C4-2B (cell line): ENCODE data around the gene SFMBT2.
A peak's percentile ranks its signal among the peaks of the same experiment; 100 is the strongest.

Experiments used
- H3K27ac ChIP-seq: fragments of 450-650 bp; 2 replicates; pipeline ENCODE4 v1.5.1; 2017
- CTCF ChIP-seq: fragments of 450-650 bp; conservative IDR thresholded peaks from 2 replicates; pipeline ENCODE4 v1.5.1; 2017; ENCODE audit warnings: mild to moderate bottlenecking
- ZFX ChIP-seq: fragments of 450-650 bp; IDR thresholded peaks from 2 replicates; pipeline ENCODE4 v1.6.1; 2017

Gene SFMBT2

GRCh38 chr10:7410862-7411670 is at the start of gene SFMBT2:
Gene SFMBT2, minus strand, starts transcription at chr10:7411034. Its CDS starts 29,136 bp downstream, at chr10:7381898.
- H3K27ac ChIP-seq, result peak within 1 kb of the TSS; percentile 9; the same call in 1 of the 2 replicates
- TF ChIP-seq ZFX (no peak), CTCF (no peak; the same call in 1 of the 2 replicates)

- no peak for TF ChIP-seq CTCF
- TF ChIP-seq ZFX, result no peak
- no peak overlapping the region for H3K27ac ChIP-seq
Measured at GRCh38 chr10:7460006-7460405, 49.2 kb upstream of the SFMBT2 start.

- TF ChIP-seq CTCF, result no peak
- TF ChIP-seq ZFX, result no peak
- H3K27ac ChIP-seq, result no peak overlapping the region
Measured at GRCh38 chr10:7458556-7458955, 47.7 kb upstream of the SFMBT2 start.

DNA sequence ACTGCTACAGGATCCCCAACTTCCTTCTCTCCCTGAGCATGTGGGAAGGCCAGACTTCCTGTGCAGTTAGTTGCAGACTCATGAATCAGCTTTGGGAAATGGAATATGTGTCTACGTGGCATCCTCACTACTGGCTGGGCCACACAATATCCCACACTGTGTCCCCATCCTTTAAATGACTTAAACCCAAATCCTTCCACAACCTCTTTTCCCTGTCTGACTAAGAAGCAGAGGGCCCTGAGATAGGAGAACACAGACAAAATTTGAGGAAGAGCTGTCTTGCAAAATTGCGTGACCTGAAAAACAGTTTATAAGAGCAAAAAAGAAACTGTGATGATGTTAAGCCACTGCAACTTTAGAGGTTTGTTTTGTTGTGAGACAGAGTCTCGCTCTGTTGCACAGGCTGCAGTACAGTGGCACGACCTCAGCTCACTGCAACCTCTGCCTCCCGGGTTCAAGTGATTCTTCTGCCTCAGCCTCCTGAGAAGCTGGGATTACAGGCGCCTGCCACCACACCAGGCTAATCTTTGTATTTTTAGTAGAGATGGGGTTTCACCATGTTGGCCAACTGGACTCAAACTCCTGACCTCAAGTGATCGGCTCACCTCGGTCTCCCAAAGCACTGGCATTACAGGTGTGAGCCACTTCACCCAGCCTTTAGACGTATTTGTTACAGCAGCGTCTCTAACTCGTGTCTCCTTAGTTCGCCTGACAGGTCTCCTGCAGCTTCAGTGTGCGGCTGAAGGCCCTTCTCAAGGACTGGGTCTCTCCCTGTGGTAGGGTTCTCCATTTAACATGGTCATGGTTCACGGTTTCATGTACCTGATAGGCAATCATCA is 46.9 kb upstream of the SFMBT2 start:
- no peak overlapping the region for H3K27ac ChIP-seq
- no peak for TF ChIP-seq CTCF
- no peak for TF ChIP-seq ZFX

DNA sequence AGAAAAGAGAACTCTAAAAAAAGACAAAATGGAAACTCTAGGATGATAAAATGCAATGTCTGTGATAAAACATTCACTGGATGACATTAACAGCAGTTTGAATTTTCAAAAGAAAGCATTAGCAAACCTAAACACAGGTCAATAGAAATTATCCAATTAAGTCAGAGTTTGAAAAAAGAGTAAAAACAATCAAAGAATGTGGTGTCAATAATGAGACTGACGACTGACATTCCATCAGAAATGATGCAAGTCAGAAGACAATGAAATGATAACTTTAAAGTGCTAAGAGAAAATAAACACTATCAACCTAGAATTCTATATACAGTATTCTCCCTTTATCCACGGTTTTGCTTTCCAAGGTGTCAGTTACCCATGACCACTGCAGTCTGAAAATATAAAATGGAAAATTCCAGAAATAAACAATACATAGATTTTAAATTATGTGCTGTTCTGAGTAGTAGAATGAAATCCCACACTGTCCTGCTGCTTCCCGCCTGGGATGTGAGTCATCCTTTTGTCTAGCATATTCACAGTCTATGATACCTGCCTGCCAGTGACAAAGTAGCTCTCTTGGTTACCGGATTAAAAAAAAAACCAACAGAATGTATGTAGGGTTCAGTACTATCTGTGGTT is 38.3 kb upstream of the SFMBT2 start:
- no peak overlapping the region for H3K27ac ChIP-seq
- TF ChIP-seq CTCF, result no peak
- no peak for TF ChIP-seq ZFX

- no peak for TF ChIP-seq ZFX
- no peak for TF ChIP-seq CTCF
- no peak overlapping the region for H3K27ac ChIP-seq
Measured at GRCh38 chr10:7445474-7446185, 34.8 kb upstream of the SFMBT2 start.
